GM13977 (cell line): ENCODE results near the gene SNTB2.
A peak's percentile ranks its signal among the peaks of the same experiment; 100 is the strongest.

Experiments used
- DNase-seq: peaks from one replicate; pipeline ENCODE4 v3.0.0; 2012; ENCODE audit warnings: low spot score
- CTCF ChIP-seq: IDR thresholded peaks from 2 replicates; pipeline ENCODE4 v1.5.1; 2012; ENCODE audit warnings: mild to moderate bottlenecking, control low read depth; ENCODE audit not compliant: insufficient read depth; ENCODE audit errors: extremely low read depth, missing control alignments
- in situ Hi-C: fragments of 300-500 bp; cut with MboI; formaldehyde crosslinking; loops from one replicate; pipeline ENCODE4 v1.12.0; 2022; ENCODE audit warnings: low sequenced_read_pairs, low pct_unique_long_range_greater_than_20kb, mixed read lengths, inconsistent platforms; ENCODE audit not compliant: unreplicated experiment

Gene SNTB2

DNA sequence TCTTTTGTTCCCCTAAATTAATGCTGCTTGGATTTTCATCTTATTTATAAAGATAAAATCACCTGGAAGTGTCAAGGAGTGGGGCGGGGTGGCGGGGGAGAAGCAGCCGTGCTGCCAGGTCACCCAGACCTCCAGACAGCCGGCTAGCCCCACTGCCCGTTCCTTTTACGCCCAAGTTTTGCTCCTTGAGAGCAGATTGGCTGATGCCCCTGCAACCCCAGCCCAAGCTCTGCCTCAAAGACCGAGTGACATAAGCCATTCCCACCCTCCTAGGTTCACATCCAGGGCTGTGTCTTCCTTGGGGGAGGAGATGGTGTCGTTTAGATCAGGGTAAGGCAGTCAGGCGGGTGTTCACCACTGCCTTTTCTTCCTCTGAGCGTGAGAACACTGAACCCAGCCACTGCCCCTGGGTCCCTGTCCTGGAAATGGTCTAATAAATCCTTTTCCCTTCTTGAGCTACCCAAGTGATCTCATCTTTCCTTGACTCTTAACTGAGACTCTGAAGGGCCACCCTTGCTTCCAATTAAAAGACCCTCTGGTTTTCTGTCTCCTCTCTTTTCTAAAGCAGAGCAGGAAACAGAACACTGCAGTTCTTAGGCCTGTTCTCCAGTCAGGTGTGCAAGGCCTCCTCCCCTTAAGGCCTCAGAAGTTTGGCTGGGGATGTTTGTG, 137.8 kb downstream of the SNTB2 start:
- in situ Hi-C loops: no loop called here
- DNase-seq: no peak
- no peak for TF ChIP-seq CTCF

DNA sequence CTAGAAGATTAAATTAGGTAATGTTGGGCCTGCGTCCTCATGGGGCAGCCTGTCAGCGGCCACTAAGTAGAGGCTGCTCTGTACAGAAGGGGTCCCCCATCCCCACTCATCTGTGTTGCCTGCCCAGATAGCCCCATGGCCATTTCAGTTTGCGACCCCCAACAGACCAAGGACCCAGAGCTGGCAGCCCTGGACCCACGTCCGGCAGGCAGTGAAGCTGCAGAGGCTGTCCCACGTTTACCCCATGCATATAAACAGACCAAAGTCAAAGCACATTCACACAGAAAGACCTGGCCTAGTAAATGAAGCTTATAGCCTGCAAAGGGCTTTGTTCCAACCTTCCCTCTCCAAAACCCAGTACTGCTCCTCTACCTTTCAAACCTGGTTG, 138.8 kb downstream of the SNTB2 start:
- in situ Hi-C loops: no loop called here

DNA sequence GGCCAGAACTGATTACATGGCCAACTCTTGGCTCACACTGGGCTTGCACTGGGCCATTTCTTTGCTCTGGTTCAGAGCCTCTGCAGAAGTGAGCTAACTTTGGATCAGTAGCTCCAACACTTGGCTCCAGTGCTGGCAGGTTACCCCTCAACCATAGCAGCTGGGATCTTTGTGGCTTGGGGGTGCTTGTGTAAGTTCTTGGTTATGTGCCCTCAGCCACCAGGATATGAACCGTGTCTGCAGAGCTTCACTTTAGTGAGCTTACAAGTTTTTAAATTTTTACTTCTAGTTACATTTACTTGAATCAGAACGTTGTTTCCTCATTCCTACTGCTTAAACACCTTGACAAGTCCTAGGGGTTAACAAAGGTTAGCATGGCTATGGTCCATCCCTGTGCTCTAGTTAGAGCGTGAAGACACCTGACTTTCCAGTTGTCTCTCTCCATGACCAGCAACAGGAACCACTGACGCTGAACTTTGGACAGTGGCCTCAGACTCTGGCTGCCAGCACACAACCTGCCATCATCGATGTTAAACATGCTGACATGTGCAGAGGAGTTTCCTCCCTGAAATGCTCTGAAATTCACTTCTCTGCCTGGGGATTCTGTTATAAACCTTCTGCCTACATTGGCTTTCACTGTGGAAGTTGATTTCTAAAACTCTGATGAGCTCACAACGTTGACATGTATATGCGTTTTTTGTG, 139.4 kb downstream of the SNTB2 start:
- no peak for DNase-seq
- in situ Hi-C loops: no loop called here
- no peak for TF ChIP-seq CTCF

More for the DNA sequence above, 138.8 kb downstream of the SNTB2 start:
- no peak for TF ChIP-seq CTCF
- DNase-seq: no peak

DNA sequence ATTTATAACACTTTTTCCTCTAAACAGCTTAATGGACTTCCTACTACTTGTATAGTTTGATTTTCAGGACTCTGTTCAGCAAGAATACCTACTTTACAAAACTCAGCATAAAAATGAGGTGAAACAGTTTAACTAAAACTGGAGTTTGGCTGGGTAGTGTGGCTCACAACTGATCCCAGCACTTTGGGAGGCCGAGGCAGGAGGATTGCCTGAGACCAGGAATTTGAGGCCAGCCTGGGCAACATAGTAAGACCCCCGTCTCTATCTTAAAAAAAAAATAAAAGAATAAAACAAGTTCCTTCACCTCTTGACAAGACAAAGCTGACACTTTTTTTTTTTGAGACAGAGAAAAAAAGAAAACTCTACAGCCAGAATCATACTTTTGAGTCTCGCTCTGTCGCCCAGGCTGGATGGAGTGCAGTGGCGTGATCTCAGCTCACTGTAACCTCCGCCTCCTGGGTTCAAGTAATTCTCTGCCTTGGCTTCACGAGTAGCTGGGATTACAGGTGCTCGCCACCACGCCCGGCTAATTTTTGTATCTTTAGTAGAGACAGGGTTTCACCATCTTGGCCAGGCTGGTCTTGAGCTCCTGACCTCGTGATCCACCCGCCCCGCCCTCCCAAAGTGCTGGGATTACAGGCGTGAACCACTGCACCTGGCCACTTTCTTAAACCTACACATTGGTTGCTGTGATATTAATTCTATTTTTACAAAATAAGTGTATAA, 140.8 kb downstream of the SNTB2 start:
- no peak for DNase-seq
- TF ChIP-seq CTCF: no peak
- in situ Hi-C loops: no loop called here

GRCh38 chr16:69328854-69329316, 141.9 kb downstream of the SNTB2 start:
- no peak for TF ChIP-seq CTCF
- DNase-seq: no peak
- in situ Hi-C loops: no loop called here

DNA sequence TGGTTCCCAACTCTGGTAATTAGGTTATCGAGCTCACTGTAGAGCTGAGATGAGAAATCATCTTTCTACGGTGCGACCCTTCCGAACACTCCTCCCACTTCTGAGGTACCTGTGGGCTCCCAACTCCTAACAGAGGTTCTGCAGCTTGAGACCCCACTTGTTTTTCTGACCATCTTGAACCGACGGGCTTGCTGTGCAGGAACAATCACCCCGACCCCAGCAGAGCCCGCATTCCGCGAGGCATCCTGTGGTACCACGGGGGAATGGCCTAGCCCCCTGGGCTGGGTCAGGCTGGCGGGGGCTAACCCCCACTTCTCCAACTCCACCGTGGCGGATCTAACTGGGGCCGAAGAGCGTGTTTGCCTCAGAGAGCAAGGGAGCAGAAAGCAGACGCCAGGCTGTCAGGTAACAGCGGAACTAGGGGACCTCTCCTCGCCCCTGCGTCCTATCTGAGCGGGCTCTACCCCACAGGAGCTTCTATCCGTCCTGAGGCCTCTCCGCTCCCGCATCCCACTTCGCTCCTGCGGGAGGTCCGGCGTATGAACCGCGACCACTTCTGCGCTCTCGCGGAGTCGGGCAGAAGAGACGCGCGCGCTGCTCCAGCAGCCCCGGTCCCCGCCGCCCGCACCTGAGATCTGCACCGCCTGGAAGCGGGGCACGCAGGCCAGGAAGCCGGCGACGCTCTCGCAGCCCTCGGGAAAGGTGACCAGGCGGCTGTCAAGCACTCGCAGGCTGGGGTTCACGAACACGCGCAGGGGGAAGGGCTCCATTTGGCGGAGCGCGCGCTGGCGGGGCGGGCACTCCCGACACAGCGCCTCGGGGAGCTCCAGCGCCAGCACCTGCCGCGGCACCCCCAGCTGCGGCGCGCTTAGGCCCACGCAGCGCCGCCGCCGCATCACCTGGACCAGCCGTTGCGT, 142.7 kb downstream of the SNTB2 start:
- in situ Hi-C loops: no loop called here
- TF ChIP-seq CTCF: no peak
- DNase-seq: peak; percentile 71
